LNCAP (cell line): ENCODE data around the gene CTSS.

ENCODE experiments used
- CTCF ChIP-seq: fragments of 450-650 bp; IDR thresholded peaks from 2 replicates; pipeline ENCODE4 v1.5.1; 2017; ENCODE audit warnings: mild to moderate bottlenecking

CTSS gene

GRCh38 chr1:150688763-150689162, 76.8 kb downstream of the CTSS start:
- no peak for TF ChIP-seq CTCF

- no peak for TF ChIP-seq CTCF
Measured at GRCh38 chr1:150686275-150686674, 79.3 kb downstream of the CTSS start.

- no peak for TF ChIP-seq CTCF
Measured at GRCh38 chr1:150683914-150684313, 81.7 kb downstream of the CTSS start.
